Neural progenitor cell (in vitro differentiated cells): ENCODE measurements around the gene SLC27A1. TPM values are rescaled to one million over a fixed set of nuclear protein-coding genes. Genes with fewer than 3 reads are reported as not detected.

ENCODE experiments used
- DNase-seq: peaks from one replicate; pipeline ENCODE4 v3.0.0-alpha.2; 2016; ENCODE audit warnings: low spot score
- H2AFZ ChIP-seq: fragments of 200-600 bp; sonication (generic); replicated peaks from 2 replicates; pipeline ENCODE4 v1.6.1; 2016; ENCODE audit warnings: antibody characterized with exemption
- H3F3A ChIP-seq: fragments of 200-600 bp; sonication (generic); 2 replicates; pipeline ENCODE4 v1.6.1; 2016; ENCODE audit warnings: antibody characterized with exemption, low read depth
- H3K27ac ChIP-seq: fragments of 200-600 bp; sonication (generic); 2 replicates; pipeline ENCODE4 v1.5.1; 2016; ENCODE audit warnings: mild to moderate bottlenecking
- H3K27me3 ChIP-seq: fragments of 200-600 bp; sonication (generic); 2 replicates; pipeline ENCODE4 v1.6.1; 2016; ENCODE audit warnings: mild to moderate bottlenecking, moderate library complexity
- H3K36me3 ChIP-seq: fragments of 200-600 bp; sonication (generic); 2 replicates; pipeline ENCODE4 v1.5.1; 2016
- H3K4me1 ChIP-seq: fragments of 200-600 bp; sonication (generic); 2 replicates; pipeline ENCODE4 v1.6.1; 2016; ENCODE audit warnings: mixed run types
- H3K4me2 ChIP-seq: fragments of 200-600 bp; sonication (generic); 2 replicates; pipeline ENCODE4 v1.6.1; 2016
- H3K4me3 ChIP-seq: fragments of 200-600 bp; sonication (generic); 2 replicates; pipeline ENCODE4 v1.5.1; 2016
- H3K79me2 ChIP-seq: fragments of 200-600 bp; sonication (generic); 2 replicates; pipeline ENCODE4 v1.6.1; 2016; ENCODE audit warnings: low read depth
- H3K9ac ChIP-seq: fragments of 200-600 bp; sonication (generic); 2 replicates; pipeline ENCODE4 v1.6.1; 2016
- H3K9me3 ChIP-seq: fragments of 200-600 bp; sonication (generic); 2 replicates; pipeline ENCODE4 v1.5.1; 2016; ENCODE audit warnings: low read depth
- H4K20me1 ChIP-seq: fragments of 200-600 bp; sonication (generic); 2 replicates; pipeline ENCODE4 v1.6.1; 2016; ENCODE audit warnings: low read depth
- H3K27ac Mint-ChIP-seq: 3 replicates; pipeline ENCODE4 v1.8.0; 2021; ENCODE audit warnings: mixed read lengths
- H3K27me3 Mint-ChIP-seq: 2 replicates; pipeline ENCODE4 v1.8.0; 2022; ENCODE audit warnings: low read depth, mild to moderate bottlenecking, inconsistent platforms, moderate library complexity, mixed read lengths; ENCODE audit not compliant: insufficient read depth
- H3K36me3 Mint-ChIP-seq: 3 replicates; pipeline ENCODE4 v1.8.0; 2021; ENCODE audit warnings: mixed read lengths
- H3K4me1 Mint-ChIP-seq: 3 replicates; pipeline ENCODE4 v1.8.0; 2021; ENCODE audit warnings: mixed read lengths
- H3K4me3 Mint-ChIP-seq: 3 replicates; pipeline ENCODE4 v1.8.0; 2021; ENCODE audit warnings: mild to moderate bottlenecking, moderate library complexity, mixed read lengths
- H3K9me3 Mint-ChIP-seq: 3 replicates; pipeline ENCODE4 v1.8.0; 2020; ENCODE audit warnings: mixed read lengths
- EZH2 ChIP-seq: fragments of 200-600 bp; sonication (generic); IDR thresholded peaks from 2 replicates; pipeline ENCODE4 v1.6.1; 2017; ENCODE audit warnings: antibody characterized with exemption, mild to moderate bottlenecking, moderate library complexity
- EZH2phosphoT487 ChIP-seq: fragments of 200-600 bp; sonication (generic); IDR thresholded peaks from 2 replicates; pipeline ENCODE4 v1.6.1; 2017; ENCODE audit warnings: antibody characterized with exemption
- total RNA-seq: library from RNA; depleted of rRNA; stranded (reverse); fragments of >200 nt; gene quantifications from 2 replicates; pipeline ENCODE4 v1.2.3, GENCODE V29; 2015; ENCODE audit warnings: low replicate concordance
- TF ChIP-seq, protein P1 (sequence below): fragments of 200-600 bp; sonication (generic); IDR thresholded peaks from 2 replicates; pipeline ENCODE4 v1.5.1; 2017; ENCODE audit warnings: antibody characterized with exemption, mild to moderate bottlenecking

Gene SLC27A1
- total RNA-seq, 1 donor from 2014 or later = 13.9 TPM

DNA sequence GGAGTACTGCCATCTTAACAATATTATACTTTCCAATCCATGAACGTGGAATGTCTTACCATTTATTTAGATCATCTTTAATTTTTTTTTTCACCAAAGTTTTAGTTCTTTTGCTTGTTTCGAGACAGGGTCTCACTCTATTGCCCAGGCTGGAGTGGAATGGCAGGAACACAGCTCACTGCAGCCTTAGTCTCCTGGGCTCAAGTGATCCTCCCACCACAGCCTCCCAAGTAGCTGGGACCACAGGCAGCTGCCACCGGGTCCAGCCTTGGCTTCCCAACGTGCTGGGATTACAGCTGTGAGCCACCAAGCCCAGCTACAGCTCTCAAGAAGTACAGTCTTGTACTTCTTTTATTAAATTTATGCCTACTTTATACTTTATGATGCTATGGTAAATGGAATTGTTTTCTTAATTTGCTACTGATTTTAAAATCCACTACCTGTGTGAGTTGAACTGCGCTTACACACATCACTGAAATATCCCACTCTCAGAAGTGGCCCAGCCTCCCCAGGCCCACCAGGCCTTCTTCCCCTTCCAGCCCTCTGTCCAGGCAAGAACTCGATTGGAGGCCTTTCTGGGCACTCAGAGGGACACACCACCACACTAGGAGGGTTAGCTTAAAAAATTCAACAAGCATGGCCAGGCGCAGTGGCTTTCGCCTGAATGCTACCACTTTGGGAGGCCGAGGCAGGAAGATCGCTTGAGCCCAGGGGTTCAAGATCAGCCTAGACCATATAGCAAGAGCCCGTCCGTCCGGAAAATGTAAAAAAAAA is 40.1 kb downstream of the SLC27A1 start:
- H3F3A ChIP-seq = peaks cover 22% of the 10 kb centered on the region
- Mint-ChIP-seq H3K36me3 (peaks cover 6% of the 10 kb centered on the region), H3K27ac (peak overlapping the region; percentile 69), H3K4me1 (peaks cover 24% of the 10 kb centered on the region), H3K27me3 (peaks cover 4% of the 10 kb centered on the region), H3K4me3 (peak overlapping the region; percentile 93), H3K9me3 (peaks cover 2% of the 10 kb centered on the region)
- H3K9me3 ChIP-seq = no peaks in the 10 kb centered on the region
- peaks cover 6% of the 10 kb centered on the region for H3K4me1 ChIP-seq
- H3K9ac ChIP-seq = no peak overlapping the region
- H3K4me2 ChIP-seq = peak overlapping the region; percentile 82
- TF ChIP-seq, protein P1, sequence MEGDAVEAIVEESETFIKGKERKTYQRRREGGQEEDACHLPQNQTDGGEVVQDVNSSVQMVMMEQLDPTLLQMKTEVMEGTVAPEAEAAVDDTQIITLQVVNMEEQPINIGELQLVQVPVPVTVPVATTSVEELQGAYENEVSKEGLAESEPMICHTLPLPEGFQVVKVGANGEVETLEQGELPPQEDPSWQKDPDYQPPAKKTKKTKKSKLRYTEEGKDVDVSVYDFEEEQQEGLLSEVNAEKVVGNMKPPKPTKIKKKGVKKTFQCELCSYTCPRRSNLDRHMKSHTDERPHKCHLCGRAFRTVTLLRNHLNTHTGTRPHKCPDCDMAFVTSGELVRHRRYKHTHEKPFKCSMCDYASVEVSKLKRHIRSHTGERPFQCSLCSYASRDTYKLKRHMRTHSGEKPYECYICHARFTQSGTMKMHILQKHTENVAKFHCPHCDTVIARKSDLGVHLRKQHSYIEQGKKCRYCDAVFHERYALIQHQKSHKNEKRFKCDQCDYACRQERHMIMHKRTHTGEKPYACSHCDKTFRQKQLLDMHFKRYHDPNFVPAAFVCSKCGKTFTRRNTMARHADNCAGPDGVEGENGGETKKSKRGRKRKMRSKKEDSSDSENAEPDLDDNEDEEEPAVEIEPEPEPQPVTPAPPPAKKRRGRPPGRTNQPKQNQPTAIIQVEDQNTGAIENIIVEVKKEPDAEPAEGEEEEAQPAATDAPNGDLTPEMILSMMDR = no peak
- TF ChIP-seq EZH2 (no peak), EZH2phosphoT487 (no peak)
- H3K79me2 ChIP-seq = peaks cover 30% of the 10 kb centered on the region
- H2AFZ ChIP-seq = no peak overlapping the region
- no peaks in the 10 kb centered on the region for H3K36me3 ChIP-seq
- peak overlapping the region; percentile 64 for H3K4me3 ChIP-seq
- no peaks in the 10 kb centered on the region for H3K27me3 ChIP-seq
- H3K27ac ChIP-seq = peak overlapping the region; percentile 66
- DNase-seq = no peak
- H4K20me1 ChIP-seq = peaks cover 10% of the 10 kb centered on the region

DNA sequence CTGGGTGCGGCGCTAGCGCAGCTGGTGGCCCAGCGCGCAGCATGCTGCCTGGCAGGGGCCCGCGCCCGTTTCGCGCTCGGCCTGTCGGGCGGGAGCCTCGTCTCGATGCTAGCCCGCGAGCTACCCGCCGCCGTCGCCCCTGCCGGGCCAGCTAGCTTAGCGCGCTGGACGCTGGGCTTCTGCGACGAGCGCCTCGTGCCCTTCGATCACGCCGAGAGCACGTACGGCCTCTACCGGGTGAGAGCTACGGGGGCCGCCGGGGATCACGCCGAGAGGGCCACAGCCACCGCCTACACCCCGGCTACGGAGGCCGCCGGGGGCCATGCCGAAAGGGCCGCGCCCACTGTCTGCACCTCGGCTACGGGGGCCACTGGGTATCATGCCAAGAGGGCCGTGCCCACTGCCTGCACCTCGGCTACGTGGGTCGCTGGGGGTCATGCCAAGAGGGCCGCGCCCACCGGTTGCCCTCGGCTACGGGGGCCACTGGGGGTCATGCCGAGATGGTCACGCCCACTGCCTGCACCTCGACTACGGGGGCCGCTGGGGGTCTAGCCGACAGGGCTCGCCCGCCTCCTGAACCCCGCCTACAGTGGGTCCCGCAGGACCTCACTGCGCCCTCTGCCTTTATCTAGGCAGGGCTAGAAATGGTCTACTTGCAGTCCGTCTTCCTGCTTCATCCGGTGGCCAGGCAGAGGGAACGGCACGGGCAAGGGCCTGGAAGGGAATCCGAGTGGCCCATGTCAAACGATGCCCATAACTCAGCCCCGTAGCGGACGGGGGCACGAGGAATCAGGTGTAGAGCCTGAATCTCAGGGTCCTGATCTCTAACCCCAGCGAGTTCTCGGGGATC is 41.6 kb downstream of the SLC27A1 start:
- Histone ChIP-seq H3K4me1 (peaks cover 6% of the 10 kb centered on the region), H2AFZ (peak overlapping the region; percentile 74), H3K27me3 (no peaks in the 10 kb centered on the region), H3K9me3 (no peaks in the 10 kb centered on the region), H3F3A (peaks cover 22% of the 10 kb centered on the region), H3K36me3 (no peaks in the 10 kb centered on the region), H4K20me1 (peaks cover 10% of the 10 kb centered on the region), H3K4me3 (peak overlapping the region; percentile 64), H3K79me2 (peaks cover 30% of the 10 kb centered on the region), H3K9ac (peak overlapping the region; percentile 71), H3K4me2 (peak overlapping the region; percentile 82), H3K27ac (peak overlapping the region; percentile 72)
- Mint-ChIP-seq H3K4me1 (peaks cover 24% of the 10 kb centered on the region), H3K36me3 (peaks cover 10% of the 10 kb centered on the region), H3K4me3 (peak overlapping the region; percentile 93), H3K27me3 (peaks cover 4% of the 10 kb centered on the region), H3K27ac (no peak overlapping the region), H3K9me3 (peaks cover 4% of the 10 kb centered on the region)
- TF ChIP-seq EZH2phosphoT487 = no peak
- peak; percentile 88 for DNase-seq

DNA sequence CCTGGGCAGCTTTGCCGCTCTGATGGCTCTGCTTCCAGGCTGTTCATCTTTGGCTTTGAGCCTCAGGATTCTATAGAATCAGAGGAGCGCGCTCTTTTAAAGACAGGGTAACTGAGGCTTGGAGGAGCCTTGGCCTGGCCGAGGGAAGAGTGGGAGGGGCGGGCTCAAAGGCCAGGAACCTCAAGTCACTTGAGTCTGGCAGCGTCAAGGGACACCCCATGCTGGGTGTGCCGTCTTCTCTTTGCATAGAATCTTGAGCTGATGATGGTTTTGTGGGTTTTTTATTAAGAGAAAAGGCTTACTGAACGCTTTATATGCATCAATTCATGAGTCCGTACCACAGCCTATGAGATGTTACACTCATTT is 42.2 kb downstream of the SLC27A1 start:
- no peak overlapping the region for H2AFZ ChIP-seq

More for the DNA sequence above, 42.2 kb downstream of the SLC27A1 start:
- Histone ChIP-seq H3K79me2 (peaks cover 30% of the 10 kb centered on the region), H3K9me3 (no peaks in the 10 kb centered on the region), H3K4me2 (peak overlapping the region; percentile 82), H3K9ac (peak overlapping the region; percentile 71), H3K27ac (no peak overlapping the region), H3K27me3 (no peaks in the 10 kb centered on the region), H3F3A (peaks cover 22% of the 10 kb centered on the region), H4K20me1 (peaks cover 10% of the 10 kb centered on the region), H3K4me3 (peak overlapping the region; percentile 64), H3K36me3 (peaks cover 5% of the 10 kb centered on the region), H3K4me1 (peaks cover 6% of the 10 kb centered on the region)
- H3K4me3 Mint-ChIP-seq = peak overlapping the region; percentile 93
- no peak for DNase-seq
- peaks cover 24% of the 10 kb centered on the region for H3K4me1 Mint-ChIP-seq
- peaks cover 10% of the 10 kb centered on the region for H3K9me3 Mint-ChIP-seq
- peaks cover 4% of the 10 kb centered on the region for H3K27me3 Mint-ChIP-seq
- TF ChIP-seq EZH2phosphoT487 (no peak), EZH2 (no peak)
- TF ChIP-seq, protein P1 = no peak
- no peak overlapping the region for H3K27ac Mint-ChIP-seq
- H3K36me3 Mint-ChIP-seq = peaks cover 16% of the 10 kb centered on the region
